Endodermal cell (in vitro differentiated cells): ENCODE results near the gene HOPX. TPM values are rescaled to one million over a fixed set of nuclear protein-coding genes. Genes with fewer than 3 reads are reported as not detected.

ENCODE experiments used
- DNase-seq: peaks from one replicate; pipeline ENCODE4 v3.0.0-alpha.2; 2017
- H3K27ac ChIP-seq: 2 replicates; pipeline ENCODE4 v1.5.1; 2013; ENCODE audit warnings: mild to moderate bottlenecking, low read depth, low read length, moderate library complexity
- H3K27me3 ChIP-seq: 2 replicates; pipeline ENCODE4 v1.6.1; 2013; ENCODE audit warnings: mild to moderate bottlenecking, low read length, moderate library complexity; ENCODE audit not compliant: insufficient read depth, control insufficient read depth, poor library complexity, severe bottlenecking
- H3K36me3 ChIP-seq: 2 replicates; pipeline ENCODE4 v1.7.0; 2013; ENCODE audit warnings: mild to moderate bottlenecking, low read length, moderate library complexity; ENCODE audit not compliant: control insufficient read depth, insufficient read depth
- H3K4me1 ChIP-seq: one replicate; pipeline ENCODE4 v1.7.0; 2013; ENCODE audit warnings: low read length; ENCODE audit not compliant: control insufficient read depth, insufficient read depth
- H3K4me3 ChIP-seq: 2 replicates; pipeline ENCODE4 v1.5.1; 2013; ENCODE audit warnings: mild to moderate bottlenecking, low read length, moderate library complexity
- H3K9ac ChIP-seq: 2 replicates; pipeline ENCODE4 v1.6.1; 2013; ENCODE audit warnings: mild to moderate bottlenecking, low read length, moderate library complexity; ENCODE audit not compliant: poor library complexity, severe bottlenecking; ENCODE audit errors: extremely low read depth
- H3K9me3 ChIP-seq: 2 replicates; pipeline ENCODE4 v1.6.1; 2013; ENCODE audit warnings: mild to moderate bottlenecking, low read length, moderate library complexity; ENCODE audit not compliant: control insufficient read depth
- H3K27ac Mint-ChIP-seq: 2 replicates; pipeline ENCODE4 v1.8.0; 2020; ENCODE audit warnings: mixed read lengths
- H3K27me3 Mint-ChIP-seq: 2 replicates; pipeline ENCODE4 v1.8.0; 2021; ENCODE audit warnings: mild to moderate bottlenecking, mixed read lengths; ENCODE audit not compliant: insufficient read depth
- H3K36me3 Mint-ChIP-seq: 2 replicates; pipeline ENCODE4 v1.8.0; 2020; ENCODE audit warnings: low read depth, mixed read lengths
- H3K4me1 Mint-ChIP-seq: 2 replicates; pipeline ENCODE4 v1.8.0; 2020; ENCODE audit warnings: mixed read lengths
- H3K4me3 Mint-ChIP-seq: 2 replicates; pipeline ENCODE4 v1.8.0; 2020; ENCODE audit warnings: mild to moderate bottlenecking, moderate library complexity, mixed read lengths
- H3K9me3 Mint-ChIP-seq: 2 replicates; pipeline ENCODE4 v1.8.0; 2020; ENCODE audit warnings: mild to moderate bottlenecking, mixed read lengths
- WGBS, 2 experiments: methylation state at CpG; one replicate each; pipeline versions ENCODE4 v1.1.5 to v1.1.7; 2013; ENCODE audit warnings: missing lambda C conversion rate in 2 of 2, mixed read lengths in 1 of 2; ENCODE audit not compliant: insufficient coverage in 1 of 2, insufficient read length in 1 of 2; 5-methylcytosine and 5-hydroxymethylcytosine counted together
- total RNA-seq, 2 donors: library from RNA; stranded (reverse); fragmentation: NEBNext Ultra II Directional in 1 of 2; extraction: Animal tissue kit (Norgen Biotek cat#: 25700) in 1 of 2; gene quantifications; 2 replicates in 1 of 2; 3 replicates in 1 of 2; pipeline ENCODE4 v1.2.1, GENCODE V29; 2021
- TF ChIP-seq, protein P1 (sequence below): fragments of 200-600 bp; sonication (generic); conservative IDR thresholded peaks from 2 replicates; pipeline ENCODE4 v1.5.0; 2021; ENCODE audit warnings: antibody characterized with exemption, mild to moderate bottlenecking

HOPX gene
- total RNA-seq, 2 donors from 2014 or later = not detected

DNA sequence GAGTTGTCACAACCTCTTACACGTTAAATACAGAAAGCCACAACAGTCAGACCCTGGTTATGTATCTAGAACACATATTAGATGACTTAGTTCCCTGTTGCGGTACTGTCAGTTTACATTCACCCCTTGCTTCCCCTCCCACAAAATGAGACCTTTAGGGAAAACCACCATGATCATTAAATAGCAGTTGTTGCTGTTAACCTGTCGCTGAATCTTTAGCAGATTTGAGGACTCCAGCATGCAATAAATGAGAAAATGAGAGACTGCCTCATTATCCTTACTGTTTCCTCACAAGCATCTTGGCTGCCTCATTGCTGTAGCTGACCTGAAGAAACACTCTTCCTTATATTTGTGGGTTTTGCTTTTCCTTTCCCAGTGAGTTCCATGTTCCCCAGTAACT lies 77.8 kb downstream of the HOPX start:
- Mint-ChIP-seq H3K27ac (no peak overlapping the region), H3K4me1 (peaks cover 44% of the 10 kb centered on the region), H3K27me3 (peaks cover 63% of the 10 kb centered on the region), H3K4me3 (no peak overlapping the region), H3K9me3 (peaks cover 16% of the 10 kb centered on the region), H3K36me3 (no peaks in the 10 kb centered on the region)
- H3K27ac ChIP-seq = no peak overlapping the region
- H3K27me3 ChIP-seq = no peaks in the 10 kb centered on the region
- no peak for DNase-seq
- WGBS, 2 experiments = 82% methylated on average over 3 of the region's 3 CpGs
- no peaks in the 10 kb centered on the region for H3K36me3 ChIP-seq
- peaks cover 5% of the 10 kb centered on the region for H3K9me3 ChIP-seq
- H3K4me3 ChIP-seq = no peak overlapping the region
- TF ChIP-seq, protein P1, sequence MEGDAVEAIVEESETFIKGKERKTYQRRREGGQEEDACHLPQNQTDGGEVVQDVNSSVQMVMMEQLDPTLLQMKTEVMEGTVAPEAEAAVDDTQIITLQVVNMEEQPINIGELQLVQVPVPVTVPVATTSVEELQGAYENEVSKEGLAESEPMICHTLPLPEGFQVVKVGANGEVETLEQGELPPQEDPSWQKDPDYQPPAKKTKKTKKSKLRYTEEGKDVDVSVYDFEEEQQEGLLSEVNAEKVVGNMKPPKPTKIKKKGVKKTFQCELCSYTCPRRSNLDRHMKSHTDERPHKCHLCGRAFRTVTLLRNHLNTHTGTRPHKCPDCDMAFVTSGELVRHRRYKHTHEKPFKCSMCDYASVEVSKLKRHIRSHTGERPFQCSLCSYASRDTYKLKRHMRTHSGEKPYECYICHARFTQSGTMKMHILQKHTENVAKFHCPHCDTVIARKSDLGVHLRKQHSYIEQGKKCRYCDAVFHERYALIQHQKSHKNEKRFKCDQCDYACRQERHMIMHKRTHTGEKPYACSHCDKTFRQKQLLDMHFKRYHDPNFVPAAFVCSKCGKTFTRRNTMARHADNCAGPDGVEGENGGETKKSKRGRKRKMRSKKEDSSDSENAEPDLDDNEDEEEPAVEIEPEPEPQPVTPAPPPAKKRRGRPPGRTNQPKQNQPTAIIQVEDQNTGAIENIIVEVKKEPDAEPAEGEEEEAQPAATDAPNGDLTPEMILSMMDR = no peak
- H3K4me1 ChIP-seq = peaks cover 14% of the 10 kb centered on the region
- H3K9ac ChIP-seq = no peak overlapping the region

Other genes starting within 250 kb of the HOPX start
- 10 to 100 TPM; 51.3 to 63.0 TPM for gene PPAT, start 245.7 kb downstream of the HOPX start, total RNA-seq
- 100 to 1,000 TPM; 246 to 248 TPM for gene PAICS, start 245.0 kb downstream of the HOPX start, total RNA-seq
- gene SRP72, start 213.7 kb downstream of the HOPX start, total RNA-seq = 100 to 1,000 TPM; 123 to 134 TPM
- under 1 TPM in 1 of 2 donors, not detected in 1; 0.20 TPM for gene ARL9, start 175.5 kb downstream of the HOPX start, total RNA-seq
- gene SPINK2, start 140.4 kb upstream of the HOPX start, total RNA-seq = under 1 TPM; 0.59 to 0.62 TPM
- 10 to 100 TPM; 88.2 to 92.2 TPM for gene REST, start 226.6 kb upstream of the HOPX start, total RNA-seq